GM12892 (cell line): Measurements from ENCODE around the gene CFAP20DC.

ENCODE experiments used
- DNase-seq: peaks from one replicate; pipeline ENCODE4 v3.0.0; 2011; ENCODE audit not compliant: insufficient read length
- FAIRE-seq: peaks from 2 replicates; lab custom pipeline; 2011; peaks lifted over from hg19 to GRCh38; lab: Jason Lieb, UNC
- POLR2A ChIP-seq: IDR thresholded peaks from 2 replicates; pipeline ENCODE4 v1.6.1; 2011; ENCODE audit warnings: low read depth, low read length, control low read depth
- POLR2AphosphoS5 ChIP-seq: IDR thresholded peaks from 2 replicates; pipeline ENCODE4 v1.6.1; 2011; ENCODE audit warnings: low read depth, low read length, control low read depth
- TAF1 ChIP-seq: IDR thresholded peaks from 2 replicates; pipeline ENCODE4 v1.6.1; 2011; ENCODE audit warnings: low read depth, mild to moderate bottlenecking, control low read depth, low read length, borderline replicate concordance

CFAP20DC gene

GRCh38 chr3:58784888-58785287, 264.9 kb downstream of the CFAP20DC start:
- FAIRE-seq, result no peak
- TF ChIP-seq TAF1 (no peak), POLR2AphosphoS5 (no peak), POLR2A (no peak)
- no peak for DNase-seq

GRCh38 chr3:58784425-58784824, 265.4 kb downstream of the CFAP20DC start:
- FAIRE-seq (no peak), DNase-seq (no peak)
- TF ChIP-seq POLR2AphosphoS5 (no peak), TAF1 (no peak), POLR2A (no peak)

- FAIRE-seq, result no peak
- no peak for TF ChIP-seq POLR2AphosphoS5
- no peak for TF ChIP-seq TAF1
- DNase-seq, result no peak
These were observed 266.0 kb downstream of the CFAP20DC start for GRCh38 chr3:58783845-58784244.

- FAIRE-seq (no peak), DNase-seq (no peak)
- TF ChIP-seq POLR2A, result no peak
- TF ChIP-seq TAF1, result no peak
- no peak for TF ChIP-seq POLR2AphosphoS5
These were observed 269.9 kb downstream of the CFAP20DC start for GRCh38 chr3:58779934-58780333.

GRCh38 chr3:58776231-58776630, 273.6 kb downstream of the CFAP20DC start:
- FAIRE-seq (no peak), DNase-seq (no peak)
- TF ChIP-seq POLR2AphosphoS5 (no peak), TAF1 (no peak), POLR2A (no peak)

- FAIRE-seq, result no peak
- TF ChIP-seq POLR2AphosphoS5, result no peak
- TF ChIP-seq TAF1, result no peak
- no peak for TF ChIP-seq POLR2A
- DNase-seq, result no peak
These were observed 277.4 kb downstream of the CFAP20DC start for GRCh38 chr3:58772462-58772861.

- FAIRE-seq, result no peak
These were observed 280.8 kb downstream of the CFAP20DC start for GRCh38 chr3:58769065-58769464.

GRCh38 chr3:58766587-58767282, 283.1 kb downstream of the CFAP20DC start:
- TF ChIP-seq POLR2A (no peak), TAF1 (no peak), POLR2AphosphoS5 (no peak)
- FAIRE-seq (no peak), DNase-seq (no peak)

More at GRCh38 chr3:58769065-58769464, 280.8 kb downstream of the CFAP20DC start:
- TF ChIP-seq POLR2A, result no peak
- no peak for TF ChIP-seq TAF1
- TF ChIP-seq POLR2AphosphoS5, result no peak
- DNase-seq, result no peak

- FAIRE-seq, result no peak
- TF ChIP-seq TAF1, result no peak
- TF ChIP-seq POLR2AphosphoS5, result no peak
- TF ChIP-seq POLR2A, result no peak
- no peak for DNase-seq
These were observed 294.7 kb downstream of the CFAP20DC start for GRCh38 chr3:58755150-58755549.

- TF ChIP-seq POLR2AphosphoS5 (no peak), TAF1 (no peak), POLR2A (no peak)
- FAIRE-seq (no peak), DNase-seq (no peak)
These were observed 295.8 kb downstream of the CFAP20DC start for GRCh38 chr3:58754074-58754473.

- DNase-seq (no peak), FAIRE-seq (no peak)
- TF ChIP-seq POLR2A (no peak), POLR2AphosphoS5 (no peak), TAF1 (no peak)
These were observed 297.8 kb downstream of the CFAP20DC start for GRCh38 chr3:58751882-58752567.

- no peak for FAIRE-seq
- DNase-seq, result no peak
- TF ChIP-seq POLR2A (no peak), TAF1 (no peak)
These were observed 298.6 kb downstream of the CFAP20DC start for GRCh38 chr3:58751235-58751634.

- DNase-seq (no peak), FAIRE-seq (no peak)
- no peak for TF ChIP-seq TAF1
- TF ChIP-seq POLR2A, result no peak
- no peak for TF ChIP-seq POLR2AphosphoS5
These were observed 299.9 kb downstream of the CFAP20DC start for GRCh38 chr3:58749948-58750347.

GRCh38 chr3:58748024-58748423, 301.8 kb downstream of the CFAP20DC start:
- DNase-seq (no peak), FAIRE-seq (no peak)
- TF ChIP-seq TAF1 (no peak), POLR2AphosphoS5 (no peak), POLR2A (no peak)
